NCI-H1694 (cell line): ENCODE results near the gene HTR3C.
"Not testable (repeated sequence)": the region's sequence is repeated elsewhere in the genome, so short reads cannot be mapped to it uniquely, and the experiment has no call there.

ENCODE experiments used
- DNase-seq: peaks from one replicate; lab custom pipeline; 2025; lab: John Stamatoyannopoulos, UW

The HTR3C gene

DNA sequence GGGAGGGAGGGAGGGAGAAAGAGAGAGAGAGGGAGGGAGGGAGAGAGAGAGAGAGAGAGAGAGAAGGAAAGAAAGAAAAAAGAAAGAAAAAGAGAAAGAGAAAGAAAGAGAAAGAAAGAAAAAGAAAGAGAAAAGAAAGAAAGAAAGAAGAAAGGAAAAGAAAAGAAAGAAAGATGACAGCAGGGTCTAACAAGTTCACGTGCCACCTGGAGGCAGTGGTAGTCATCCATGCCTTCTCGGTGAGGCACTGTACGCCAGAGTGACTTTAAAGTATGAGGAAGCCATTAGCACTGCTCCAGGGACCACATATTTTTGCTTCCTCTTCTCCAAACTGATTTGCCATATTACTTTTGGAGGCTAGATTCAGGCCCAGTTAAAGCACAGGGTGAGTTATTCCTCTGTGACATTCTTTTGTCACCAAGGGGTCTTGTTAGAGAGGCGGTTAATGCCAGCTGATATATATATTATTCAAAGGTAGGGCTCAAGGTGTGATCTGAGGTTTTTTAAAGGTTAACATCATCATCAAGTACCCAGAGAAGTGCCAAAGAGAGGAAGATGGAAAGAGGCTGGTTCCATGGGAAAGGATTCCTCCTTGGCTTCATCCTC lies 21.6 kb upstream of the HTR3C start, which contains the start of gene HTR3D:
HTR3D (plus strand) TSS at position 556 of the 606 bp plus-strand sequence; CDS start at position 556, 0 bp downstream.
- no peak for DNase-seq

DNA sequence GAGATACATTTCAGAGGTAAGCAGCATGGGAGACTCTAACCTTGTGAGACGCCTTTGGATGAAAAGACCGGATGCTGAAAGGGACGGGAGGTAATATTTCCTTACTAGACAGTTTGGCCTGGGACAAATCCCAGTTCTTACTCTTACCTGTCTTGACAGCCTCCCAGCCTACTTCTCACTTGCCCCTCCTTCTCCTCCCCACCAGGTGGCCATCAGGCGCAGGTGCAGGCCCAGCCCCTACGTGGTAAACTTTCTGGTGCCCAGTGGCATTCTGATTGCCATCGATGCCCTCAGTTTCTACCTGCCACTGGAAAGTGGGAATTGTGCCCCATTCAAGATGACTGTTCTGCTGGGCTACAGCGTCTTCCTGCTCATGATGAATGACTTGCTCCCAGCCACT lies 15.0 kb upstream of the HTR3C start:
- DNase-seq, result no peak

DNA sequence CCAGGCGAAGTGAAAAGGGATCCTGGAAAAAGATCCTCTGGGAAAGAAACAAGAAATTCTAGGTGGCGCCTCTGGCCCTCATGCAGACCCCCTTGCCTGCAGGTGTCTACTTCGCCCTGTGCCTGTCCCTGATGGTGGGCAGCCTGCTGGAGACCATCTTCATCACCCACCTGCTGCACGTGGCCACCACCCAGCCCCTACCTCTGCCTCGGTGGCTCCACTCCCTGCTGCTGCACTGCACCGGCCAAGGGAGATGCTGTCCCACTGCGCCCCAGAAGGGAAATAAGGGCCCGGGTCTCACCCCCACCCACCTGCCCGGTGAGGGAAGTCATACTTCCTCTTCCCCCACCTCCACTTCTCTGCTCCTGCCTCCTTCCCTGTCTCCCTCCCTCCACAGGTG lies 14.5 kb upstream of the HTR3C start:
- not testable (repeated sequence) for DNase-seq

GRCh38 chr3:184039414-184039813 lies 13.4 kb upstream of the HTR3C start:
- DNase-seq, result no peak

DNA sequence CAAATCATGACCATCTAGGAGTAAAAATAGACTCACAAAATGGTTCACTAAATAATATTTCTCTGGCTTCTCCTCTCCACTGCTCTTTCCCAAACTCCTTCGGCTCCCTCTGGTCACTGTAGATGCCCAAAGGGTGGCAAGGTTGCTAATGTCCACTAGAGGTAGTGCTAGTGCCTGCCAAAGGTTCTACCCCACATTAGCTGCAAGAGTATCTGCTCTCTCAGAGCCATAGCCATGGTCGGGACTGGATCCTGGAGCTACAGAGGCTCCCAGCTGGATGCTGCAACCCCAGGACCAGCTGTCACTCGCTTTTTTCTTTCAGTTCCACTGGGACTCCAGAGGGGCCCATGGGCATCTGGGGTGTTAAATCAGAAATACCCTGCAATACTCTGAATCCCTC lies 12.8 kb upstream of the HTR3C start:
- peak; percentile 46 for DNase-seq

DNA sequence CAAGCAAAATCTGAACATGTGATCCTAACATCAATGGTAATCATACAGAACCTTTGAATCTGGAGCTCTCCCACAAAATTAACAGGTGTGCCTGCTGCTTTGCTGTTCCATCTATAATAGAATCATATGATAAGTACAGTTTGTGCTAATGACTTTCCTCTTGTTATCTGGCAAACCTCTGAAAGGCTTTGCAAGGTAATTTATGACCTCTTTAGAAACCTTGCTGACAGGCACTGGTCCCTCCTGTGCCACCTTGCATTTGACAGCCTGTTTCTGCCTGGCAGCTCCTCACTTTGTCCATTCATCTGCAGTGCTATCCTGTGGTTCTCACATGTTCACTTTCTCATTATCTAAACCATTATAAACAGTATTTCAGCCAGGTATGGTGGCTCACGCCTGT lies 10.2 kb upstream of the HTR3C start:
- DNase-seq, result no peak

DNA sequence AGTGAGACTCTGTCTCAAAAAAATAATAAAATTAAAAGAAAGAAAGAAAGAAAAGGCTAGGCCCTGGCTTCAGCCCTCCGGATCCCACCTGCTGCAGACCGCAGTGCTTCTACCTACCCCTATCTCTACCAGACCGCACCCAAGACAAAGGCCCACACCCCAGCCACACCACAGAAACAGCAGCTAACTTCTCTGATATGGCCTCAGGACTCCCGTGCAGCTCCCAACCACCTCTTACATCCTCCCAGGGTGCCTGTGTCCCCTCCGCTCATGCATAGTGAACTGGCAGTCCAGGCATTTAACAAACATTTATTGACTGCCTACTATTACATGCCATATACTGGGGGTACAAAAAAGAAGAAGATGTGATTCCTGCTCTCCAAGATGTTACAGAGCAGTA lies 6.9 kb upstream of the HTR3C start:
- no peak for DNase-seq

DNA sequence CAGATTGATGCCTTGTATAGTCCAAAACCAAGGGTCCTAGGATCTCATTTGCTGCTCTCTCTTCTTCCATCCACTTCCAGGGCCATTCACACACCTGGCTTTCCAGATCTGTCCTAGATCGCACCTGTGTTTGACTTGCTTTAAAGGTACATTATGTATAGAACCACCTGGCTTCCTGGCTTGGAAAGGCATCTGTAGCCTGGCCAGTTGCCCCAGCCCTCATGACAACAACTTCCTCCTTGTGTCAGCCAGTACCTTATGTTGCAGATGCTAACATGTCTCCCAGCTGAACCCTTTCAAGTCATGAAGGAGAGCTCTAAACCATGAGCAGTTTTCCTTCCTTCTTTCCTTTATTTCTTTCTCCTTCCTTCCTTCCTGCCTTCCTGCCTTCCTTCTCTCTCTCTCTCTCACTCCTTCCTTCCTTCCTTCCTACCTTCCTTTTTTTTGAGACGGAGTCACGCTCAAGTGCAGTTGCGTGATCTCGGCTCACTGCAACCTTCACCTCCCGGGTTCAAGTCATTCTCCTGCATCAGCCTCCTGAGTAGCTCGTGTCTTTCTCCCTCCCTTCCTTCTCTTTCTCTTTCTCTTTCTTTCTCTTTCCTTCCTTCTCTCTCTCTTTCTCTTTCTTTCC lies 2.5 kb upstream of the HTR3C start:
- DNase-seq, result no peak

DNA sequence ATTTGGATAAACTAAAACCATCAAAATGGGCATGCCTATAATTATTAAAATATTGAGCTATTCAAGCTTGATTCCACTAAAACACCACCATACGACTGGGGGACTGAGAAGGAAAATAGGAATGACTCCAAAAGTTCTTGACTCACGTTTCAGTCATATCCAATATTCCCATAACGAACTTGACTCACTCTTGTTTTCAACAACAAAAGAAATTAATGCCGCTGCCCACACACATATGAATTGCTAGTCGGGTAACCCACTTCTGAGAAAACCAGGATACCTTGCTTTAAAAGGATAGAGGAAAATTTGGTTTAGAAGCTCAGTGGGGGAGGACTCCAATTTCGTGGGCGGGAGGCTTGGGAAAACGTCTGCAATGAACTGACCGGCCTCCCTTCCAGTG lies 5.2 kb downstream of the HTR3C start:
- no peak for DNase-seq

DNA sequence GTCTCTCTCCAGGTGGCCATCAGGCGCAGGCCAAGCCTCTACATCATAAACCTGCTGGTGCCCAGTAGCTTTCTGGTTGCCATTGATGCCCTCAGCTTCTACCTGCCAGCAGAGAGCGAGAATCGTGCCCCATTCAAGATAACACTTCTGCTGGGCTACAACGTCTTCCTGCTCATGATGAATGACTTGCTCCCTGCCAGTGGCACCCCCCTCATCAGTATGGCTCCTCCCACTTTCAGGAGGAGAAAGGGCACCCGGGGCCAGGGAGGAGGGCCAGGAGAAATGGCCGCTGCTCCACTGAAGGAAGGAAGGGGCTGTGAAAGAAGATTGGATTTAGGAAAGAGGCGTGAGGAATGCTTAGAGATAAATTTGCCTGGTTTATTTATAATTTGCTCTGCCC lies 6.6 kb downstream of the HTR3C start:
- DNase-seq, result no peak

GRCh38 chr3:184062637-184063036 lies 9.8 kb downstream of the HTR3C start:
- DNase-seq, result no peak

DNA sequence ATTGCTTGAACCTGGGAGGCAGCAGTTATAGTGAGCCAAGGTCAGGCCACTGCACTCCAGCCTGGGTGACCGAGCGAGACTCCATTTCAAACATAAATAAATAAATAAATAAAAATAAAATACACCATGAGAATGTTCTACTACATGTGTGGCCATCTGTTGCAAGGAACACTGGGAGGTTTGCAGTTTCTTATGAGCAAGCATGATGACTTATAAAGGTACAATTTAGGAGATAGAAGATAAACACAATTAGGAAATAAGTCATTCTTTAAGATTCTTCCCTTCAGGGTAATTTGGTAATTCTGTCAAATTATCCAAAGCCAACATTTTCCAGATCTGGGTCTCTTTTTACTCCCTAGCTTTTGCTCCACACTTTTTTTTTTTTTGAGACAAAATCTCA lies 13.4 kb downstream of the HTR3C start:
- DNase-seq, result no peak

DNA sequence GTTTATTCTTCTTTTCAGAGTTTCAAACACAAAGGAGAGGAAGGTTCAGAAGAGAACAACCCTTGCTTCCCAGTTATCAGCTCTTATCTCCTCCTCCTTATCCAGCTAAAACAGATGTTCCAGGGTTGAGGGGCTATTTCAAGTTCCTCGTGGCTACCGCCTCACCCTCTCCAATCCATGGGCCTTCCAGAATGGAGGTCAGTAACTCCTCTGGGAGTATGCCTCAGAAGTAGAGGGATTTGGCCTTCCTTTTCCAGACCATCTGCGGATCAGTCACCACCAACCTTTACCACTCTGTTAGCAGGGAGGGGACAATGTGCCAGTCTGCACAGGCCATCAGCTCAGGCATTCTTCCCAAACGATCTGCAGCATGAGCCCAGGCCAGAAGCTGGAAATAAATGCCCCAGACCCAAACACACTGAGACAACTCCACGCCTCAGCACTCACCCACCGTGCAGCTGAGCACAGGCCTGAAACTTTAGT lies 14.8 kb downstream of the HTR3C start:
- no peak for DNase-seq

DNA sequence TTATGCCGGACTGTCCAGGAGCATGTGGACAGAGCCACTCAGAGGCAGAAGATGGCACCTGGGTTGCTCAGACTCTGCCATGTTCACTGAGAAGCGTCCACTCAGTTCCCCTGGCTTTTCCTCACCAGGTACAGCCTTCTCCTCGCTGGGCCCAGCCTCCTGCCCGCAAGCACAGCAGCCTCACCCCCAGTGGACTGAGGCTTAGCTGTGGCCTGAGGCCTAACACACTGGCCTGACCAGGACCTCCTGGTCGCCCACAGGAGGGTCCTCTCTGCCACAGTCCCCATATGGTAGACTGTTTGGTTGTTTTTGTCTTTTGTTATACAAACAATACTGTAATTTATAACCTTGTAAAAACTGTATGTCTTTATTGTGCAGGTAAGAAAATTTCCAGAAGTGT lies 15.5 kb downstream of the HTR3C start:
- DNase-seq, result no peak

- not testable (repeated sequence) for DNase-seq
Measured at GRCh38 chr3:184071142-184071541, 18.3 kb downstream of the HTR3C start.

GRCh38 chr3:184073621-184074020 lies 20.8 kb downstream of the HTR3C start:
- no peak for DNase-seq

- DNase-seq, result no peak
Measured at GRCh38 chr3:184075901-184076300, 23.1 kb downstream of the HTR3C start.

GRCh38 chr3:184077881-184078280 lies 25.0 kb downstream of the HTR3C start:
- DNase-seq, result no peak

- no peak for DNase-seq
Measured at GRCh38 chr3:184078851-184079250, 26.0 kb downstream of the HTR3C start.

DNA sequence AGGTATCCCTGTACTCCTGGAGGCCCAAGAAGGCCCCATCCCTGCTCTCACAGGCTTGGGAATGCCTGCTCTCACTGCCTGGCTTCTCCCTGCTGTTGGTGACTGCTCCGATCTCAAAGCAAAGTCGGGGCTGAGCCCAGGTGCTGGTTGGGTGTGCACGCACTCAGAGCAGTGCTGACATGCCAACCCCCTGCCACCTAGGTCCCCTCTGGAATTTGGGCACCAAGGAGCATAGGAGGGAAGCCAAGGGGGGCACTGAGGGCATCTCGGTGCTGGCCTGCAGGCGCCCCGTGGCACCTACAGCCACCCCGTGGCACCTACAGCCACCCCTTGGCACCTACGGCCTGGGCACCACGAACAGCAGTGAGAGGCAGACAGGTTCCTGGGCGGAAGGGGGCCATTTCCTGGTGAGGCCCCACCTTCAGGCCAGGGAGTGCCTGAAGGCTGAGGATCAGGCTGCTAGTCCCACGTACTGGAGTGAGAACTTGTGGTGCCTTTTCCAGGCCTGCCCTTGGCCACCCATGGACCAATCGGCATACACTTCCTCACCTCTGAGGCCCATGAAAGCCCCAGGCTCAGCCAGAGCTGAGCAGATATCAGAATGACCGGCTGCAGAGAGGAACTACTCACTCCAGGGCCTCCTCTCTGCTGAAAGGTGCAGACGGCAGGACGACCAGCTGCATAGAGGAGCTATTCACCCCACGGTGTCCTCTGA lies 28.4 kb downstream of the HTR3C start:
- DNase-seq, result no peak

DNA sequence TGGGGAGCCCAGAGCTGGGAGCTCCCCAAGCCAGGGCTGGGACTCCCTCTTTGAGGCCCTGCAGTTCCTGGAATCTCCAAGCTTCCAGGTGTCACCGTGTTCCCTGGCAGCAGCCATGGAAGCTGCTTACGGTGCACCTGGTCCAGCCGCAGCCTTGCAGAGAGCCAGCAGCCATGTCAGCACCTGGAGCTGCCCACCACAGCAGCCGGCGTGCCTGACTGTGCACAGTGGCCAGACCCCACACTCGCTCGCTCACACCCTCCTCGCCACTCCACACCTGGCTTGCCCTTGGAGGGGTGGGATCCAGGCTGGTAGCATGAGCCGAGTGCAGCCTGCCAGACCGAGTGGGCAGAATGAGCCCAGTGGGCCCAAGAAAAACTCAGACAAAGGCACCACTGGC lies 29.2 kb downstream of the HTR3C start:
- DNase-seq, result no peak

DNA sequence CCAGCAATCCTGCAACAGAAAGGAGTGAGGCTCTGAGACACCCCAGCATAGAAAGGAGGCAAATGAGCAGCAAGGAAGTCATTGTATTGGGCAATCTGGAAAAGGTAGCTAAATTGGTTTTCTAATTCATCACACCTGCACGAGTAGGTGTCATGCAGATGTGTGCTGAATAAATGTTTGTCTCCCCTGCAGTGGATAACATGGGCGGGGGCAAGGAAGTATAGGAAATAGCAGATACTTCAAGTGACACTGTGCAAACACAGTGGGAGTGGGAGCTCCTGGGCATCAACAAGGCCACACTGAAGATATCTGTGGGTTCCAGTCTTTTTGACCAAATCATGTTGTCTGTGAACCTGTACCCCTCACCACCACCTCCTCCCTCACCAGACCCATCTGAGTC lies 29.6 kb downstream of the HTR3C start:
- no peak for DNase-seq

DNA sequence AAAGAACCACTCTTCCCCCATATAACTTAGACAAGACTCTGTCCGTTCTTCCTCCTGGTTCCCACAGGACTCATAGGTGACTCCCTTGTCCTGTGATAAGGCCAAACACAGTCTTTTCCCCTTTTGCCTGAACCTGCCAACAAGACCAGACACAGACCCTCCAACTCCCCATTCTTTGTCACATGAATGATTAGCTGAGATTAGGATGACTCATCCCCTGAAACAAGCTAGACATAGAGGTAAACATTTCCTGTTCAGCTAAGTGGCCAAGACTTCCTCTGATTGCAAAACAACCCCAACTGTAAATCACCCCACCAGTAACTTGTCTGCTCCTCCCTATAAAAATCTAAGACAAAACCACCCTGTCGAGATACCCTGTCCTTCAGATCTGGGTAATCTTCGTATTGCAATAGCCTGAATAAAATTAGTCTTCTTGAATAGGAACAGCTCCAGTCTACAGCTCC lies 32.6 kb downstream of the HTR3C start:
- DNase-seq, result no peak
